GM20431 (cell line): ENCODE measurements around the gene DEPDC1B.
"Not testable (repeated sequence)": the region's sequence is repeated elsewhere in the genome, so short reads cannot be mapped to it uniquely, and the experiment has no call there.

Experiments
- in situ Hi-C: fragments of 300-500 bp; cut with MseI, MboI; formaldehyde crosslinking; loops from one replicate; pipeline ENCODE4 v1.15.0; 2020; ENCODE audit warnings: low sequenced_read_pairs; ENCODE audit not compliant: unreplicated experiment

Gene DEPDC1B

GRCh38 chr5:60699609-60700415 lies at the start of gene DEPDC1B:
TSS of gene DEPDC1B (minus strand) at chr5:60700166. CDS start at chr5:60700093, 73 bp downstream.
- in situ Hi-C loops: no loop called here

GRCh38 chr5:60744682-60745081 lies 44.7 kb upstream of the DEPDC1B start:
- in situ Hi-C loops: no loop called here

- in situ Hi-C loops: no loop called here
These were observed 43.7 kb upstream of the DEPDC1B start for GRCh38 chr5:60743511-60744314.

- in situ Hi-C loops: no loop called here
These were observed 40.4 kb upstream of the DEPDC1B start for GRCh38 chr5:60740322-60740721.

- in situ Hi-C loops: no loop called here
These were observed 39.0 kb upstream of the DEPDC1B start for GRCh38 chr5:60738933-60739332.

- in situ Hi-C loops: no loop called here
These were observed 38.5 kb upstream of the DEPDC1B start for GRCh38 chr5:60738461-60738860.

- in situ Hi-C loops: not testable (repeated sequence)
These were observed 30.9 kb upstream of the DEPDC1B start for GRCh38 chr5:60730858-60731257.

- in situ Hi-C loops: no loop called here
These were observed 27.2 kb upstream of the DEPDC1B start for GRCh38 chr5:60727033-60727679.

- in situ Hi-C loops: no loop called here
These were observed 24.2 kb upstream of the DEPDC1B start for GRCh38 chr5:60724126-60724525.

GRCh38 chr5:60722416-60722815 lies 22.4 kb upstream of the DEPDC1B start:
- in situ Hi-C loops: no loop called here

GRCh38 chr5:60719329-60719728 lies 19.4 kb upstream of the DEPDC1B start:
- in situ Hi-C loops: no loop called here

GRCh38 chr5:60718166-60718892 lies 18.4 kb upstream of the DEPDC1B start:
- in situ Hi-C loops: no loop called here

- in situ Hi-C loops: not testable (repeated sequence)
These were observed 15.4 kb upstream of the DEPDC1B start for GRCh38 chr5:60715201-60715928.

- in situ Hi-C loops: no loop called here
These were observed 13.0 kb upstream of the DEPDC1B start for GRCh38 chr5:60712950-60713349.

- in situ Hi-C loops: not testable (repeated sequence)
These were observed 11.9 kb upstream of the DEPDC1B start for GRCh38 chr5:60711892-60712291.

- in situ Hi-C loops: no loop called here
These were observed 10.4 kb upstream of the DEPDC1B start for GRCh38 chr5:60710362-60710761.

- in situ Hi-C loops: no loop called here
These were observed 5.2 kb upstream of the DEPDC1B start for GRCh38 chr5:60705144-60705543.

GRCh38 chr5:60703944-60704343 lies 4.0 kb upstream of the DEPDC1B start:
- in situ Hi-C loops: no loop called here

- in situ Hi-C loops: no loop called here
These were observed 1.5 kb upstream of the DEPDC1B start for GRCh38 chr5:60701321-60701968.
